AG09309 (cell line): ENCODE results near the gene TREM1.
"Not testable (repeated sequence)": the region's sequence is repeated elsewhere in the genome, so short reads cannot be mapped to it uniquely, and the experiment has no call there.

Source experiments
- DNase-seq: peaks from one replicate; pipeline ENCODE4 v3.0.0-alpha.2; 2010; ENCODE audit warnings: low read depth
- H3K4me3 ChIP-seq: 2 replicates; pipeline ENCODE4 v1.5.1; 2011; ENCODE audit warnings: mild to moderate bottlenecking, low read depth, low read length, moderate library complexity; ENCODE audit not compliant: control insufficient read depth
- TF ChIP-seq, protein P1 (sequence below): IDR thresholded peaks from 2 replicates; pipeline ENCODE4 v1.5.1; 2011; ENCODE audit warnings: mild to moderate bottlenecking, low read depth, low read length, inconsistent platforms; ENCODE audit not compliant: insufficient read depth, control insufficient read depth; ENCODE audit errors: missing control alignments

Gene TREM1

DNA sequence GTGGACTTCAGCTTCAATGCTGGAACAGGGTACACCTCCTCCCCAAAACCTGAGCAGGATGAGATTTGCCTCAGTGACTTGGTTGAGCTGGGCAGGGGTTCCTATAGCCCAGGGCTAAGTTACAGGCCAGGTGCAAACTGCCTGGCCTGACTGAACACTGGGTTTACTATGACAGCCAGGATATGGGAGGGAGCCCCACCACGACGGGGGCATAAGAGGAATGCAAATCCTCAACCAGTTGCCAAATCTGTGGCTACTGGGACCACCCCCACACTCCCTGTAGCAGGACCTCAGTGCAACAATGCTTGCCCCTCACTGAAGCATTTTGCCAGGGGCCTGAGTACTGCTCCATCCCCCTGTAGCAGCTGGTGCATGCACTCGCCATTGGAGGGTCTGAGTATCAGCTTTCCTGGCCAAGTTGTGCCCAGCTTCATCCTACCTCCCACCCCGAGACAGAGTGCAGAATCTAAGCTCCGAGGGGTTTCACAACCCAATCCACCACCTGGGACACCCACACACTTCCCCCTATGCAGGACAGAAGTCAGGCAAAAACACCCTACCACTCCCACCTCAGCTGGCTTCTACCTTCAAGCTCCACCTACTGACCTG, 30.7 kb downstream of the TREM1 start:
- TF ChIP-seq, protein P1, sequence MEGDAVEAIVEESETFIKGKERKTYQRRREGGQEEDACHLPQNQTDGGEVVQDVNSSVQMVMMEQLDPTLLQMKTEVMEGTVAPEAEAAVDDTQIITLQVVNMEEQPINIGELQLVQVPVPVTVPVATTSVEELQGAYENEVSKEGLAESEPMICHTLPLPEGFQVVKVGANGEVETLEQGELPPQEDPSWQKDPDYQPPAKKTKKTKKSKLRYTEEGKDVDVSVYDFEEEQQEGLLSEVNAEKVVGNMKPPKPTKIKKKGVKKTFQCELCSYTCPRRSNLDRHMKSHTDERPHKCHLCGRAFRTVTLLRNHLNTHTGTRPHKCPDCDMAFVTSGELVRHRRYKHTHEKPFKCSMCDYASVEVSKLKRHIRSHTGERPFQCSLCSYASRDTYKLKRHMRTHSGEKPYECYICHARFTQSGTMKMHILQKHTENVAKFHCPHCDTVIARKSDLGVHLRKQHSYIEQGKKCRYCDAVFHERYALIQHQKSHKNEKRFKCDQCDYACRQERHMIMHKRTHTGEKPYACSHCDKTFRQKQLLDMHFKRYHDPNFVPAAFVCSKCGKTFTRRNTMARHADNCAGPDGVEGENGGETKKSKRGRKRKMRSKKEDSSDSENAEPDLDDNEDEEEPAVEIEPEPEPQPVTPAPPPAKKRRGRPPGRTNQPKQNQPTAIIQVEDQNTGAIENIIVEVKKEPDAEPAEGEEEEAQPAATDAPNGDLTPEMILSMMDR, result no peak
- no peak overlapping the region for H3K4me3 ChIP-seq
- DNase-seq, result no peak

GRCh38 chr6:41255110-41255509, 31.4 kb downstream of the TREM1 start:
- H3K4me3 ChIP-seq, result no peak overlapping the region
- TF ChIP-seq, protein P1, result no peak
- no peak for DNase-seq

- H3K4me3 ChIP-seq, result no peak overlapping the region
- TF ChIP-seq, protein P1, result no peak
- no peak for DNase-seq
These were observed 33.9 kb downstream of the TREM1 start for GRCh38 chr6:41252401-41253169.

GRCh38 chr6:41247882-41248705, 38.4 kb downstream of the TREM1 start:
- TF ChIP-seq, protein P1, result no peak
- H3K4me3 ChIP-seq, result no peak overlapping the region
- no peak for DNase-seq

GRCh38 chr6:41247288-41247865, 39.1 kb downstream of the TREM1 start:
- no peak for DNase-seq
- no peak overlapping the region for H3K4me3 ChIP-seq
- TF ChIP-seq, protein P1, result no peak

DNA sequence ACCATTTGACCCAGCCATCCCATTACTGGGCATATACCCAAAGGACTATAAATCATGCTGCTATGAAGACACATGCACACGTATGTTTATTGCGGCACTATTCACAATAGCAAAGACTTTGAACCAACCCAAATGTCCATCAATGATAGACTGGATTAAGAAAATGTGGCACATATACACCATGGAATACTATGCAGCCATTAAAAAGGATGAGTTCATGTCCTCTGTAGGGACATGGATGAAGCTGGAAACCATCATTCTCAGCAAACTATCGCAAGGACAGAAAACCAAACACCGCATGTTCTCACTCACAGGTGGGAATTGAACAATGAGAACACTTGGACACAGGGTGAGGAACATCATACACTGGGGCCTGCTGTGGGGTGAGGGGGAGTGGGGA, 40.0 kb downstream of the TREM1 start:
- not testable (repeated sequence) for H3K4me3 ChIP-seq, DNase-seq
